Heart left ventricle (tissue), 13 donors: ENCODE results near the gene AP5B1.

Experiments used
- CTCF ChIP-seq, 12 donors: fragments of 200-600 bp; sonication (generic) in 4 of 12; IDR thresholded peaks; one replicate each; pipeline versions ENCODE4 v1.5.0 to v1.8.0; 2018 to 2022; ENCODE audit warnings: antibody characterized with exemption in 12 of 12, mild to moderate bottlenecking in 5 of 12
- POLR2A ChIP-seq, 2 donors: fragments of 450-650 bp; IDR thresholded peaks; one replicate each; pipeline ENCODE4 v1.6.1; 2017; ENCODE audit warnings: antibody characterized with exemption in 2 of 2, mild to moderate bottlenecking in 2 of 2, moderate library complexity in 2 of 2
- donor health status: ischemic (EF 13 %, LVEDD 7.1; RV severe dilation, severe dysfunction).
- donor health status: DM: no; HTN: yes; CAD: no.
- donor health status: DM: no; HTN: no; CAD: no.
- donor health status: ischemic (EF 25% LVEDD 6.9; RV normal size, moderate dysfunction).
- donor health status: ischemic (EF 25% LVEDD 5.7; RV mildly dilated, moderate dysfunction).
- donor health status: ischemic (EF 35%, LVEDD 5.7; RV mildly dilated, moderate dysfunction).
- donor health status: nonischemic (EF 11% LVEDD 7.7; RV severe dilation, severe dysfunction).
- donor health status: DM: yes; HTN: yes; CAD: no.
- donor health status: PGD.
- donor health status: ischemic (EF 29% LVEDD 5.4; RV normal size, mild dysfunction).
- donor health status: nonischemic (EF 23%, LVEDD 6.1; RV moderate dilation, normal function).

- TF ChIP-seq POLR2A (IDR thresholded peaks at IDR 0.05), result no peak
- no peak for TF ChIP-seq CTCF (IDR thresholded peaks at IDR 0.05)
Observed at GRCh38 chr11:65826984-65827735, 46.4 kb upstream of the AP5B1 start.
